Measurements from ENCODE around the gene SRRD. TPM values are rescaled to one million over a fixed set of nuclear protein-coding genes. Genes with fewer than 3 reads are reported as not detected.

Gene SRRD
- total and polyA plus RNA-seq, 2 of the 8 experiments (the other 6 are each of a cell fraction or from before 2014, with no cell fraction given): 17.1 to 25.3 TPM

GRCh38 chr22:26522012-26522411 is 38.3 kb downstream of the SRRD start:
- POLR2A ChIA-PET (ENCODE audit: partially characterized antibody): interaction anchor here (0.8 to 2.6 kb wide), 5 partner anchors 10 to 22 kb away, joined by 3 to 13 read pairs (median 5); partner anchors contain the start of gene TFIP11

More at GRCh38 chr22:26522012-26522411, 38.3 kb downstream of the SRRD start:
- Histone ChIP-seq H3K79me2 (ENCODE audit: control insufficient read depth in 1 of 2, insufficient read depth in 2 of 2, low read length in 2 of 2) (no peaks in the 10 kb centered on the region), H3K4me2 (ENCODE audit: insufficient read depth in 1 of 2, low read depth in 2 of 2, low read length in 2 of 2) (no peak overlapping the region), H2BK120ac (replicated peaks; ENCODE audit: low read depth, low read length) (no peak overlapping the region), H2AFZ (ENCODE audit: low read length) (no peak overlapping the region), H3K14ac (ENCODE audit: insufficient read length) (no peak overlapping the region), H3K56ac (replicated peaks; ENCODE audit: insufficient read length, low read depth, low read length) (no peak overlapping the region), H3K27me3 (replicated peaks in 1 of 4; ENCODE audit: control insufficient read depth in 3 of 4, extremely low read depth in 1 of 4, insufficient read depth in 3 of 4, low read length in 3 of 4) (no peaks in the 10 kb centered on the region), H2BK5ac (ENCODE audit: low read depth, low read length) (no peak overlapping the region), H3K9me3 (ENCODE audit: insufficient read depth in 2 of 2, low read depth in 1 of 2, low read length in 1 of 2) (no peaks in the 10 kb centered on the region), H3K4me3 (ENCODE audit: extremely low read depth in 1 of 4, insufficient read depth in 2 of 4, low read depth in 3 of 4, low read length in 4 of 4) (no peak overlapping the region), H4K91ac (replicated peaks; ENCODE audit: insufficient read length, low read length) (no peak overlapping the region), H3K4me1 (replicated peaks in 1 of 4; ENCODE audit: control insufficient read depth in 3 of 4, insufficient read depth in 4 of 4, low read length in 3 of 4) (no peaks in the 10 kb centered on the region), H2AK5ac (ENCODE audit: low read depth, low read length) (no peak overlapping the region), H2BK20ac (ENCODE audit: low read length) (no peak overlapping the region), H4K5ac (ENCODE audit: insufficient read length, low read depth, low read length) (no peak overlapping the region), H3K27ac (ENCODE audit: low read depth, low read length) (no peak overlapping the region), H3K79me1 (ENCODE audit: low read depth, low read length) (no peaks in the 10 kb centered on the region), H2BK12ac (ENCODE audit: low read depth, low read length) (no peak overlapping the region), H3K36me3 (ENCODE audit: control insufficient read depth in 2 of 4, insufficient read depth in 4 of 4, low read length in 3 of 4) (peaks cover 0 to 26% (median 14%) of the 10 kb centered on the region in 4 experiments; a peak in 4 of 8 replicates), H2BK15ac (ENCODE audit: low read length) (no peak overlapping the region), H3K18ac (ENCODE audit: extremely low read depth, low read length) (no peak overlapping the region), H3K9ac (replicated peaks in 1 of 4; ENCODE audit: extremely low read depth in 1 of 4, low read depth in 3 of 4, low read length in 3 of 4) (no peak overlapping the region), H3K23ac (ENCODE audit: insufficient read length) (no peak overlapping the region), H3K23me2 (ENCODE audit: low read depth, low read length) (no peaks in the 10 kb centered on the region), H3K4ac (replicated peaks; ENCODE audit: insufficient read length, low read depth, low read length) (no peak overlapping the region), H4K20me1 (replicated peaks in 1 of 2; ENCODE audit: control insufficient read depth in 1 of 2, insufficient read depth in 2 of 2, low read length in 2 of 2) (no peaks in the 10 kb centered on the region), H4K8ac (ENCODE audit: extremely low read depth, insufficient read depth, low read length) (no peak overlapping the region)
- 83% methylated on average over 2 of the region's 2 CpGs; no CpG with 5 or more reads in 1 of the 2 experiments for WGBS, 2 experiments (ENCODE audit: extremely low coverage in 1 of 2, insufficient coverage in 1 of 2, insufficient read length in 1 of 2, insufficient replicate concordance in 2 of 2, low coverage in 1 of 2, low lambda C conversion rate in 2 of 2, missing lambda C conversion rate in 1 of 2)
- FAIRE-seq (no peak), DNase-seq (ENCODE audit: low read depth in 1 of 2, low spot score in 2 of 2) (no peak)
- CTCF ChIA-PET (ENCODE audit: partially characterized antibody): interaction anchor here (0.9 to 1.9 kb wide), 7 partner anchors 9 to 143 kb away, joined by 3 to 8 read pairs (median 5); partner anchors contain the start of gene TFIP11
- 0 out of 2 replicates have a peak, but pooled peaks have one; percentile 37 for TF ChIP-seq KDM1A (IDR thresholded peaks at IDR 0.05; ENCODE audit: borderline replicate concordance, low read length)
- TF ChIP-seq ATF3 (IDR thresholded peaks at IDR 0.05; ENCODE audit: insufficient read depth, low read depth, low read length): no peak
- TF ChIP-seq SAP30 (IDR thresholded peaks at IDR 0.05; ENCODE audit: insufficient read depth, insufficient replicate concordance, low read length): no peak
